Measurements from ENCODE around the gene FBXW9. TPM values are rescaled to one million over a fixed set of nuclear protein-coding genes. Genes with fewer than 3 reads are reported as not detected.

Gene FBXW9
- total and polyA plus RNA-seq, 5 donors: 1.2 to 2.1 (median 1.9) TPM

Other genes with a start within 250 kb of the FBXW9 start
- gene ZNF709, start 211.8 kb downstream of the FBXW9 start, total RNA-seq: 1 to 10 TPM; 1.3 to 2.6 (median 2.0) TPM
- gene ZNF709, start 211.8 kb downstream of the FBXW9 start, polyA plus RNA-seq: 1.3 TPM
- 10 to 100 TPM; 10.1 to 13.6 (median 12.1) TPM for gene ZNF564, start 145.1 kb downstream of the FBXW9 start, total RNA-seq
- gene ZNF564, start 145.1 kb downstream of the FBXW9 start, polyA plus RNA-seq: 4.6 TPM
- gene ZNF490, start 85.8 kb downstream of the FBXW9 start, total RNA-seq: 1 to 10 TPM; 4.9 to 7.1 (median 6.0) TPM
- gene ZNF490, start 85.8 kb downstream of the FBXW9 start, polyA plus RNA-seq: 0.86 TPM
- 10 to 100 TPM; 19.8 to 26.7 (median 20.9) TPM for gene ZNF791, start 85.7 kb downstream of the FBXW9 start, total RNA-seq
- 6.8 TPM for gene ZNF791, start 85.7 kb downstream of the FBXW9 start, polyA plus RNA-seq
- 10 to 100 TPM; 32.7 to 52.6 (median 42.1) TPM for gene MAN2B1, start 29.9 kb downstream of the FBXW9 start, total RNA-seq
- 19.8 TPM for gene MAN2B1, start 29.9 kb downstream of the FBXW9 start, polyA plus RNA-seq
- gene WDR83, start 29.8 kb downstream of the FBXW9 start, total RNA-seq: 10 to 100 TPM in 1 of 4 donors, 1 to 10 TPM in 3; 6.3 to 10.5 (median 8.1) TPM
- 10.0 TPM for gene WDR83, start 29.8 kb downstream of the FBXW9 start, polyA plus RNA-seq
- gene DHPS, start 14.8 kb downstream of the FBXW9 start, total RNA-seq: 10 to 100 TPM; 40.8 to 52.0 (median 49.7) TPM
- gene DHPS, start 14.8 kb downstream of the FBXW9 start, polyA plus RNA-seq: 49.4 TPM
- gene GNG14, start 8.6 kb downstream of the FBXW9 start, total RNA-seq: not detected
- not detected for gene GNG14, start 8.6 kb downstream of the FBXW9 start, polyA plus RNA-seq
- 10 to 100 TPM; 44.3 to 54.6 (median 45.0) TPM for gene TNPO2, start 27.3 kb upstream of the FBXW9 start, total RNA-seq
- gene TNPO2, start 27.3 kb upstream of the FBXW9 start, polyA plus RNA-seq: 24.8 TPM
- gene TRIR, start 38.1 kb upstream of the FBXW9 start, total RNA-seq: 100 to 1,000 TPM; 112 to 135 (median 129) TPM
- gene TRIR, start 38.1 kb upstream of the FBXW9 start, polyA plus RNA-seq: 219 TPM
- gene GET3, start 40.9 kb upstream of the FBXW9 start, total RNA-seq: 10 to 100 TPM; 49.7 to 64.7 (median 58.2) TPM
- gene GET3, start 40.9 kb upstream of the FBXW9 start, polyA plus RNA-seq: 87.2 TPM
- gene BEST2, start 55.2 kb upstream of the FBXW9 start, total RNA-seq: not detected
- not detected for gene BEST2, start 55.2 kb upstream of the FBXW9 start, polyA plus RNA-seq
- gene HOOK2, start 78.9 kb upstream of the FBXW9 start, total RNA-seq: 10 to 100 TPM in 2 of 4 donors, 1 to 10 TPM in 2; 9.3 to 22.9 (median 13.4) TPM
- gene HOOK2, start 78.9 kb upstream of the FBXW9 start, polyA plus RNA-seq: 18.0 TPM
- 100 to 1,000 TPM in 1 of 4 donors, 10 to 100 TPM in 3; 29.9 to 209 (median 51.9) TPM for gene JUNB, start 94.9 kb upstream of the FBXW9 start, total RNA-seq
- 156 TPM for gene JUNB, start 94.9 kb upstream of the FBXW9 start, polyA plus RNA-seq
- gene PRDX2, start 105.2 kb upstream of the FBXW9 start, total RNA-seq: 100 to 1,000 TPM; 595 to 772 (median 666) TPM
- gene PRDX2, start 105.2 kb upstream of the FBXW9 start, polyA plus RNA-seq: 834 TPM
- gene THSD8, start 105.4 kb upstream of the FBXW9 start, total RNA-seq: 1 to 10 TPM; 2.2 to 3.6 (median 3.0) TPM
- 2.5 TPM for gene THSD8, start 105.4 kb upstream of the FBXW9 start, polyA plus RNA-seq
- gene RNASEH2A, start 110.0 kb upstream of the FBXW9 start, total RNA-seq: 1 to 10 TPM; 2.6 to 4.6 (median 3.7) TPM
- gene RNASEH2A, start 110.0 kb upstream of the FBXW9 start, polyA plus RNA-seq: 3.5 TPM
- not detected for gene RTBDN, start 137.9 kb upstream of the FBXW9 start, total RNA-seq
- gene RTBDN, start 137.9 kb upstream of the FBXW9 start, polyA plus RNA-seq: not detected
- under 1 TPM in 3 of 4 donors, not detected in 1; 0.31 to 0.59 (median 0.34) TPM for gene MAST1, start 141.9 kb upstream of the FBXW9 start, total RNA-seq
- gene MAST1, start 141.9 kb upstream of the FBXW9 start, polyA plus RNA-seq: 0.20 TPM
- gene DNASE2, start 184.8 kb upstream of the FBXW9 start, total RNA-seq: 10 to 100 TPM; 22.2 to 30.6 (median 24.5) TPM
- 19.2 TPM for gene DNASE2, start 184.8 kb upstream of the FBXW9 start, polyA plus RNA-seq
- not detected for gene KLF1, start 190.6 kb upstream of the FBXW9 start, total RNA-seq
- gene KLF1, start 190.6 kb upstream of the FBXW9 start, polyA plus RNA-seq: not detected
- 10 to 100 TPM; 22.7 to 38.2 (median 27.4) TPM for gene GCDH, start 194.5 kb upstream of the FBXW9 start, total RNA-seq
- gene GCDH, start 194.5 kb upstream of the FBXW9 start, polyA plus RNA-seq: 26.1 TPM
- gene SYCE2, start 222.7 kb upstream of the FBXW9 start, total RNA-seq: under 1 TPM in 1 of 4 donors, not detected in 3; 0.48 TPM
- 0.07 TPM for gene SYCE2, start 222.7 kb upstream of the FBXW9 start, polyA plus RNA-seq
- gene FARSA, start 237.1 kb upstream of the FBXW9 start, total RNA-seq: 10 to 100 TPM; 32.6 to 44.8 (median 42.9) TPM
- 38.7 TPM for gene FARSA, start 237.1 kb upstream of the FBXW9 start, polyA plus RNA-seq
- 100 to 1,000 TPM; 314 to 703 (median 631) TPM for gene CALR, start 242.0 kb upstream of the FBXW9 start, total RNA-seq
- 374 TPM for gene CALR, start 242.0 kb upstream of the FBXW9 start, polyA plus RNA-seq
- gene RAD23A, start 249.2 kb upstream of the FBXW9 start, total RNA-seq: 100 to 1,000 TPM; 127 to 137 (median 133) TPM
- 122 TPM for gene RAD23A, start 249.2 kb upstream of the FBXW9 start, polyA plus RNA-seq

Measured in right cardiac atrium (tissue), 5 donors.